ENCODE results near the gene PAFAH1B1.

The PAFAH1B1 gene

GRCh38 chr17:2691965-2692780 lies 98.7 kb downstream of the PAFAH1B1 start:
- Histone ChIP-seq H3K36me3 (peaks cover 62% of the 10 kb centered on the region), H3K4me3 (ENCODE audit: low read depth, low read length) (no peak overlapping the region), H3K27me3 (ENCODE audit: insufficient read depth, low read depth, severe bottlenecking) (no peaks in the 10 kb centered on the region), H3K27ac (no peak overlapping the region), H3K9me3 (ENCODE audit: severe bottlenecking) (no peaks in the 10 kb centered on the region)
- no peak for TF ChIP-seq CTCF (IDR thresholded peaks at IDR 0.05; ENCODE audit: low read depth, low read length)
- no peak for DNase-seq

GRCh38 chr17:2692781-2693135 lies 99.3 kb downstream of the PAFAH1B1 start:
- no peaks in the 10 kb centered on the region for H3K9me3 ChIP-seq (ENCODE audit: severe bottlenecking)
- H3K27me3 ChIP-seq (ENCODE audit: insufficient read depth, low read depth, severe bottlenecking): no peaks in the 10 kb centered on the region
- no peak for DNase-seq
- H3K27ac ChIP-seq: no peak overlapping the region
- TF ChIP-seq CTCF (IDR thresholded peaks at IDR 0.05; ENCODE audit: low read depth, low read length): no peak
- peaks cover 68% of the 10 kb centered on the region for H3K36me3 ChIP-seq
- H3K4me3 ChIP-seq (ENCODE audit: low read depth, low read length): no peak overlapping the region

GRCh38 chr17:2693561-2694380 lies 100.3 kb downstream of the PAFAH1B1 start:
- Histone ChIP-seq H3K27ac (no peak overlapping the region), H3K4me3 (ENCODE audit: low read depth, low read length) (no peak overlapping the region), H3K27me3 (ENCODE audit: insufficient read depth, low read depth, severe bottlenecking) (no peaks in the 10 kb centered on the region), H3K9me3 (ENCODE audit: severe bottlenecking) (no peaks in the 10 kb centered on the region), H3K36me3 (peaks cover 78% of the 10 kb centered on the region)
- no peak for TF ChIP-seq CTCF (IDR thresholded peaks at IDR 0.05; ENCODE audit: low read depth, low read length)
- no peak for DNase-seq

- Histone ChIP-seq H3K27ac (no peak overlapping the region), H3K9me3 (ENCODE audit: severe bottlenecking) (no peaks in the 10 kb centered on the region), H3K36me3 (peaks cover 81% of the 10 kb centered on the region), H3K4me3 (ENCODE audit: low read depth, low read length) (no peak overlapping the region), H3K27me3 (ENCODE audit: insufficient read depth, low read depth, severe bottlenecking) (no peaks in the 10 kb centered on the region)
- no peak for DNase-seq
- TF ChIP-seq CTCF (IDR thresholded peaks at IDR 0.05; ENCODE audit: low read depth, low read length): no peak
Observed at GRCh38 chr17:2694381-2695242, 101.2 kb downstream of the PAFAH1B1 start.

- Histone ChIP-seq H3K9me3 (ENCODE audit: severe bottlenecking) (no peaks in the 10 kb centered on the region), H3K4me3 (ENCODE audit: low read depth, low read length) (no peak overlapping the region), H3K27me3 (ENCODE audit: insufficient read depth, low read depth, severe bottlenecking) (no peaks in the 10 kb centered on the region), H3K27ac (no peak overlapping the region), H3K36me3 (peaks cover 82% of the 10 kb centered on the region)
- no peak for DNase-seq
- TF ChIP-seq CTCF (IDR thresholded peaks at IDR 0.05; ENCODE audit: low read depth, low read length): no peak
Observed at GRCh38 chr17:2695243-2695960, 101.9 kb downstream of the PAFAH1B1 start.

All from WERI-Rb-1 (cell line).